GM12865 (cell line): ENCODE measurements around the gene H2AZ1.

Experiments used
- DNase-seq: peaks from one replicate; pipeline ENCODE4 v3.0.0; 2010; ENCODE audit warnings: low read depth
- H3K4me3 ChIP-seq: 2 replicates; pipeline ENCODE4 v1.5.1; 2011; ENCODE audit warnings: mild to moderate bottlenecking, low read depth, low read length, control low read depth
- TF ChIP-seq, protein P1 (sequence below): IDR thresholded peaks from 2 replicates; pipeline ENCODE4 v1.5.1; 2011; ENCODE audit warnings: low read length, control low read depth, low read depth, inconsistent platforms; ENCODE audit not compliant: insufficient read depth; ENCODE audit errors: missing control alignments

H2AZ1 gene

DNA sequence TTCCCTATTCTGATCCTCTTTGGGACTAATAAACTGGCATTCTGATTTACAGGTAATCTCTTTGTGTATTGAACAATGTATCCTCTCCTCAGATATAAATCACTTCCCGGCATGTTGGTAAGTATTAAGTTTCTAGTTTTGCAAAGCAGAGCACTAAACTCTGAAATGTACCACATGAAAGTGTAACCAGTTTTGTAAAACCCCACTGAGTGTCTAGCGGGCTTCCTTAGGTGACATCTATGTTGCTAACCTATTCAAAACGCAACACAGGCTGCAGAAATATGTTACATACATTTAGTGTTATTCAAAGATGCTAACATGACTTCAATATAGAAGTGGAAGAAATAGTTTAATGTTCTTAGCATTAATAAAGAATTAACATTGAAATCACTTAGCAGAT is 28.9 kb downstream of the H2AZ1 start:
- DNase-seq: no peak
- TF ChIP-seq, protein P1, sequence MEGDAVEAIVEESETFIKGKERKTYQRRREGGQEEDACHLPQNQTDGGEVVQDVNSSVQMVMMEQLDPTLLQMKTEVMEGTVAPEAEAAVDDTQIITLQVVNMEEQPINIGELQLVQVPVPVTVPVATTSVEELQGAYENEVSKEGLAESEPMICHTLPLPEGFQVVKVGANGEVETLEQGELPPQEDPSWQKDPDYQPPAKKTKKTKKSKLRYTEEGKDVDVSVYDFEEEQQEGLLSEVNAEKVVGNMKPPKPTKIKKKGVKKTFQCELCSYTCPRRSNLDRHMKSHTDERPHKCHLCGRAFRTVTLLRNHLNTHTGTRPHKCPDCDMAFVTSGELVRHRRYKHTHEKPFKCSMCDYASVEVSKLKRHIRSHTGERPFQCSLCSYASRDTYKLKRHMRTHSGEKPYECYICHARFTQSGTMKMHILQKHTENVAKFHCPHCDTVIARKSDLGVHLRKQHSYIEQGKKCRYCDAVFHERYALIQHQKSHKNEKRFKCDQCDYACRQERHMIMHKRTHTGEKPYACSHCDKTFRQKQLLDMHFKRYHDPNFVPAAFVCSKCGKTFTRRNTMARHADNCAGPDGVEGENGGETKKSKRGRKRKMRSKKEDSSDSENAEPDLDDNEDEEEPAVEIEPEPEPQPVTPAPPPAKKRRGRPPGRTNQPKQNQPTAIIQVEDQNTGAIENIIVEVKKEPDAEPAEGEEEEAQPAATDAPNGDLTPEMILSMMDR: no peak

DNA sequence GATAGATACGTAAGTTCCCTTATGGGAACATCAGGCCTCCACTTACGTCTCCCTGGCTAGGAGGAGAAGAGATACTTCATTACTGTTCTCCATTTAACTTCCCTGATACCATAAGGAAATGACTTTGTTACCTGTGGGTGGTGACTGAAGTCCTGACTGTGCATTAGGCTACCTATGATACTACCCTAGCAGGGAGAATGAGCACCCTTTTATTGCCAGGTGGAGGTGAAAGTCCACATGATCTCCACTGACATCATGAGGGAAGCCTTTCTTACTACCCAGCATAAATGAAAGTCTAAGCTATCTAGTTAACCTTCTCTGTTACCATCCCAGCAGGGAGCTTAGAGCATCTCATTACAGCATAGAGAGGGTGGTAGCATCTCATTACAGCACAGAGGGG is 31.4 kb downstream of the H2AZ1 start:
- TF ChIP-seq, protein P1: no peak
- no peak for DNase-seq
- H3K4me3 ChIP-seq: no peak overlapping the region

More for the DNA sequence above, 28.9 kb downstream of the H2AZ1 start:
- H3K4me3 ChIP-seq: no peak overlapping the region

DNA sequence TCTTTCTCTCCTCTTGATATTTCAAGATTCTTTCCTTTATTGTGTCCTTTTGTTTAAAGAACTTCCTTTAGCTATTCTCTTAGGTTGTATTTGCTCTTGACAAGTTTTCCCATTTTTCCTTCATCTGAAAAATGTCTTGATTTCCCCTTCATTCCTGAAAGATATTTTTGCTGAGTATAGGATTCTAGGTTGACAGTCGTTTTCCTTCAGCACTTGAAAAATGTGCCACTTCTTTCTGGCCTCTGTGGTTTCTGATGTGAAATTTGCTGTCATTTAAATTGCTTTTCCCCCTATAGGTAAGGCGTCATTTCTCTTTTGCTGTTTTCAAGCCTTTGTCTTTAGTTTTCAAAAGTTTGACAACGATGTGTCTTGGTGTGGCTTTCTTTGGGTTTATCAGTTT is 32.5 kb downstream of the H2AZ1 start:
- H3K4me3 ChIP-seq: no peak overlapping the region
- DNase-seq: no peak
- TF ChIP-seq, protein P1: no peak

DNA sequence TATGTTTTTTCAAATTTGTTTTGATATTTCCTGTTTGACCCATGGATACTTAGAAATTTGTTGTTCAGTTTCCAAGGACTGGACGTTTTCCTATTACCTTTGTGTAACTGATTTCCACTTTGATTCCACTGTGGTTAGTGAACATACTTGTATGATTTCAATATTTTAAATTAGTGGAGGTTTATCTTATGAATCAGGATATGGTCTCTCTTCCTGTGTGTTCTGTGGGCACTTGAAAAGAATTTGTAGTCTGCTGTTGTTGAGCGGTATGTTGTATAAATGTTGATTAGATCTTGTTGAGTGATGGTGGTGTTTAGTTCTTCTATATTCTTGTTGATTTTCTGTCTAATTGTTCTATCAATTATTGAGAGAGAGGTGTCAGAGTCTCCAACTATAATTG is 34.6 kb downstream of the H2AZ1 start:
- TF ChIP-seq, protein P1: no peak
- no peak overlapping the region for H3K4me3 ChIP-seq
- DNase-seq: no peak
